ENCODE data around the gene SLC27A2. TPM values are rescaled to one million over a fixed set of nuclear protein-coding genes. Genes with fewer than 3 reads are reported as not detected.

Gene SLC27A2
- total and polyA plus RNA-seq, 4 donors: 3.5 to 6.6 (median 5.2) TPM

DNA sequence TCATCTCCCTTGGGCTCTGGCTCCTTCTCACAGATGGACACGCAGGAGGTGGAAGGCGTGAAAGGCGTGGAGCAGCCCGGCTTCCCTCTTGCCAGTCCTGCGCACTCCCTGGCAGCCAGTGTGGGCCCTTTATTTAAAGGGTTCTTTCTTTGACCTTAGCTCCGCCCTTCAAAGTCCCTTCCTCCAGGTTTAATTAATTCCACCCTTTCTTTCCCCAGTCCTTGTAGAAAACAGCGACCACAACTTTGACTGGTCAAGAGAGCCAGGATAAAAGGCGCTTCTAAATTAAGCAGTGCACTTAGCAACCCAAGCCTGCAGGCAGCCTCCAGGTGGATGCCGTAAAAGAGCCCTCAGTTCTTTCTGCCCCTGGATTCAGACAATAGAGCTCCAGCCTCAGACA lies 83.6 kb downstream of the SLC27A2 start, which contains the start of gene HDC:
Gene HDC (minus strand): TSS at position 107 of the 400 bp plus-strand sequence. CDS start 103 bp downstream, at position 4.
- Histone ChIP-seq H3K4me3 (no peak within 1 kb of the TSS), H3K27ac (ENCODE audit: low read depth in 1 of 2, low read length in 1 of 2) (no peak within 1 kb of the TSS), H3K9ac (ENCODE audit: insufficient read depth in 1 of 2, low read length in 2 of 2) (no peak within 1 kb of the TSS), H3K4me1 (ENCODE audit: control insufficient read depth in 5 of 5, insufficient read depth in 5 of 5, low read length in 5 of 5) (peaks cover 0 to 3% (median 0%) of the 10 kb centered on the region in 5 donors), H3K9me3 (ENCODE audit: control insufficient read depth in 4 of 4, insufficient read depth in 3 of 4, low read length in 3 of 4) (peaks cover 0 to 5% (median 0%) of the 10 kb centered on the region in 4 donors), H3K36me3 (ENCODE audit: control insufficient read depth in 4 of 4, insufficient read depth in 4 of 4, low read length in 4 of 4) (no peaks in the 10 kb centered on the region), H3K27me3 (ENCODE audit: control insufficient read depth in 3 of 3, insufficient read depth in 3 of 3, low read length in 2 of 3) (no peaks in the 10 kb centered on the region)
- TF ChIP-seq CTCF (IDR thresholded peaks at IDR 0.05; ENCODE audit: control extremely low read depth, extremely low read depth): no peak
- WGBS, 2 donors: 68 to 88% methylated on average over 9 of the region's 9 CpGs
- ATAC-seq (ENCODE audit: insufficient read depth, low FRiP score) (no peak), DNase-seq (no peak)

- ATAC-seq (ENCODE audit: insufficient read depth, low FRiP score) (no peak), DNase-seq (no peak)
- Histone ChIP-seq H3K36me3 (ENCODE audit: control insufficient read depth in 4 of 4, insufficient read depth in 4 of 4, low read length in 4 of 4) (no peaks in the 10 kb centered on the region), H3K4me1 (ENCODE audit: control insufficient read depth in 5 of 5, insufficient read depth in 5 of 5, low read length in 5 of 5) (peaks cover 0 to 2% (median 0%) of the 10 kb centered on the region in 5 donors), H3K4me3 (no peak overlapping the region), H3K9ac (ENCODE audit: insufficient read depth in 1 of 2, low read length in 2 of 2) (no peak overlapping the region), H3K27ac (ENCODE audit: low read depth in 1 of 2, low read length in 1 of 2) (no peak overlapping the region), H3K9me3 (ENCODE audit: control insufficient read depth in 4 of 4, insufficient read depth in 3 of 4, low read length in 3 of 4) (peaks cover 0 to 5% (median 0%) of the 10 kb centered on the region in 4 donors), H3K27me3 (ENCODE audit: control insufficient read depth in 3 of 3, insufficient read depth in 3 of 3, low read length in 2 of 3) (no peaks in the 10 kb centered on the region)
- TF ChIP-seq CTCF (IDR thresholded peaks at IDR 0.05; ENCODE audit: control extremely low read depth, extremely low read depth): no peak
- WGBS, 2 donors: 82 to 86% methylated on average over 2 of the region's 2 CpGs
Observed at GRCh38 chr15:50267577-50267976, 85.6 kb downstream of the SLC27A2 start.

GRCh38 chr15:50275091-50275490 lies 93.1 kb downstream of the SLC27A2 start:
- peaks cover 0 to 2% (median 0%) of the 10 kb centered on the region in 4 donors for H3K36me3 ChIP-seq (ENCODE audit: control insufficient read depth in 4 of 4, insufficient read depth in 4 of 4, low read length in 4 of 4)
- H3K27me3 ChIP-seq (ENCODE audit: control insufficient read depth in 3 of 3, insufficient read depth in 3 of 3, low read length in 2 of 3): no peaks in the 10 kb centered on the region
- H3K4me3 ChIP-seq: no peak overlapping the region
- DNase-seq: no peak
- H3K27ac ChIP-seq (ENCODE audit: low read depth in 1 of 2, low read length in 1 of 2): no peak overlapping the region
- no peak for TF ChIP-seq CTCF (IDR thresholded peaks at IDR 0.05; ENCODE audit: control extremely low read depth, extremely low read depth)
- no peaks in the 10 kb centered on the region for H3K4me1 ChIP-seq (ENCODE audit: control insufficient read depth in 5 of 5, insufficient read depth in 5 of 5, low read length in 5 of 5)
- no peak for ATAC-seq (ENCODE audit: insufficient read depth, low FRiP score)
- WGBS, 2 donors: 60 to 63% methylated on average over 2 of the region's 2 CpGs
- H3K9ac ChIP-seq (ENCODE audit: insufficient read depth in 1 of 2, low read length in 2 of 2): no peak overlapping the region
- H3K9me3 ChIP-seq (ENCODE audit: control insufficient read depth in 4 of 4, insufficient read depth in 3 of 4, low read length in 3 of 4): no peaks in the 10 kb centered on the region

DNA sequence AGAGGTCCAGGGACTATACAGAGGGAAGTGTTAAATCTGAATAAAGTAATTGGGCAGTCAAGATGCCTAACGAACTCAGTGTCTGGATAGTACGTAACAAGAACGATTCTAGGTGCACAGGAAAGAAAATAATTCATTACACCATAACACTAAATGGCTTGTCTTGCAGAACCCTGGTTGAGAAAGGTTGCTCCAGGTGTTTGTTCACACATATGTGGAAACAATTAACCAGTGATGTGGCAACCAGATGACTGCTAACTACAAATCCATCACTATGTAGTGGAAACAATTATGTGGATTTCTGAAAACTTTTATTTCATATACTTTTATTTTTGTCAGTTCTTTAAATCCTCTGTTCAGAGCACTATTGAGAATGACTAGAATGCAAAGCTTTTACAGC lies 93.9 kb downstream of the SLC27A2 start:
- Histone ChIP-seq H3K4me3 (no peak overlapping the region), H3K4me1 (ENCODE audit: control insufficient read depth in 5 of 5, insufficient read depth in 5 of 5, low read length in 5 of 5) (no peaks in the 10 kb centered on the region), H3K9ac (ENCODE audit: insufficient read depth in 1 of 2, low read length in 2 of 2) (no peak overlapping the region), H3K9me3 (ENCODE audit: control insufficient read depth in 4 of 4, insufficient read depth in 3 of 4, low read length in 3 of 4) (no peaks in the 10 kb centered on the region), H3K27me3 (ENCODE audit: control insufficient read depth in 3 of 3, insufficient read depth in 3 of 3, low read length in 2 of 3) (no peaks in the 10 kb centered on the region), H3K27ac (ENCODE audit: low read depth in 1 of 2, low read length in 1 of 2) (no peak overlapping the region), H3K36me3 (ENCODE audit: control insufficient read depth in 4 of 4, insufficient read depth in 4 of 4, low read length in 4 of 4) (peaks cover 0 to 2% (median under 1%) of the 10 kb centered on the region in 4 donors)
- TF ChIP-seq CTCF (IDR thresholded peaks at IDR 0.05; ENCODE audit: control extremely low read depth, extremely low read depth): no peak
- no peak for ATAC-seq (ENCODE audit: insufficient read depth, low FRiP score)
- WGBS, 2 donors: 46 to 80% methylated on average over 3 of the region's 3 CpGs
- no peak for DNase-seq

All from lung (tissue), 12 donors.